H9 (cell line): ENCODE results near the gene EDN1. TPM values are rescaled to one million over a fixed set of nuclear protein-coding genes. Genes with fewer than 3 reads are reported as not detected.
A peak's percentile ranks its signal among the peaks of the same experiment; 100 is the strongest.

Source experiments
- DNase-seq: peaks from one replicate; pipeline ENCODE4 v3.0.0-alpha.2; 2017
- H2AFZ ChIP-seq: one replicate; pipeline ENCODE4 v1.6.1; 2013; ENCODE audit warnings: mild to moderate bottlenecking, low read length, control low read depth, moderate library complexity
- H2AK5ac ChIP-seq: 2 replicates; pipeline ENCODE4 v1.6.1; 2013; ENCODE audit warnings: low read length, control low read depth, mixed read lengths; ENCODE audit not compliant: insufficient read length
- H2BK120ac ChIP-seq: one replicate; pipeline ENCODE4 v1.6.1; 2013; ENCODE audit warnings: low read depth, mild to moderate bottlenecking, low read length, control low read depth, inconsistent platforms; ENCODE audit not compliant: poor library complexity, severe bottlenecking
- H2BK12ac ChIP-seq: 2 replicates; pipeline ENCODE4 v1.6.1; 2013; ENCODE audit warnings: low read length, control low read depth, mixed read lengths, low read depth; ENCODE audit not compliant: insufficient read length
- H2BK15ac ChIP-seq: 2 replicates; pipeline ENCODE4 v1.6.1; 2013; ENCODE audit warnings: low read depth, low read length, control low read depth
- H2BK20ac ChIP-seq: one replicate; pipeline ENCODE4 v1.6.1; 2013; ENCODE audit warnings: low read depth, mild to moderate bottlenecking, low read length, control low read depth, inconsistent platforms; ENCODE audit not compliant: poor library complexity, severe bottlenecking
- H2BK5ac ChIP-seq: 2 replicates; pipeline ENCODE4 v1.6.1; 2013; ENCODE audit warnings: low read length, control low read depth, mixed read lengths; ENCODE audit not compliant: insufficient read length
- H3K14ac ChIP-seq: 2 replicates; pipeline ENCODE4 v1.6.1; 2013; ENCODE audit warnings: low read length, control low read depth; ENCODE audit not compliant: insufficient read depth
- H3K18ac ChIP-seq: 2 replicates; pipeline ENCODE4 v1.6.1; 2013; ENCODE audit warnings: low read depth, mild to moderate bottlenecking, mixed read lengths, low read length, control low read depth; ENCODE audit not compliant: insufficient read length
- H3K23ac ChIP-seq: 2 replicates; pipeline ENCODE4 v1.6.1; 2013; ENCODE audit warnings: low read length, control low read depth, mixed read lengths, low read depth; ENCODE audit not compliant: insufficient read length
- H3K23me2 ChIP-seq: 2 replicates; pipeline ENCODE4 v1.6.1; 2013; ENCODE audit warnings: low read depth, mild to moderate bottlenecking, mixed read lengths, low read length, control low read depth; ENCODE audit not compliant: insufficient read length, poor library complexity, severe bottlenecking
- H3K27ac ChIP-seq: 2 replicates; pipeline ENCODE4 v1.5.1; 2013; ENCODE audit warnings: low read length, control low read depth, mixed read lengths, low read depth; ENCODE audit not compliant: insufficient read length
- H3K27me3 ChIP-seq: 2 replicates; pipeline ENCODE4 v1.6.1; 2013; ENCODE audit warnings: low read length, control low read depth, inconsistent platforms; ENCODE audit not compliant: insufficient read depth
- H3K4ac ChIP-seq: 2 replicates; pipeline ENCODE4 v1.6.1; 2013; ENCODE audit warnings: low read depth, mild to moderate bottlenecking, control low read depth, inconsistent platforms, low read length, moderate library complexity
- H3K4me1 ChIP-seq: 2 replicates; pipeline ENCODE4 v1.6.1; 2013; ENCODE audit warnings: low read length, control low read depth, inconsistent platforms; ENCODE audit not compliant: insufficient read depth
- H3K4me2 ChIP-seq: 2 replicates; pipeline ENCODE4 v1.6.1; 2013; ENCODE audit warnings: low read length, control low read depth, mixed read lengths; ENCODE audit not compliant: insufficient read length, insufficient read depth
- H3K56ac ChIP-seq: 2 replicates; pipeline ENCODE4 v1.6.1; 2013; ENCODE audit warnings: low read depth, mild to moderate bottlenecking, mixed read lengths, low read length, control low read depth; ENCODE audit not compliant: insufficient read length
- H3K79me1 ChIP-seq: 2 replicates; pipeline ENCODE4 v1.6.1; 2013; ENCODE audit warnings: low read depth, mild to moderate bottlenecking, moderate library complexity, low read length, control low read depth, inconsistent platforms; ENCODE audit not compliant: insufficient read depth, poor library complexity, severe bottlenecking
- H3K79me2 ChIP-seq: 2 replicates; pipeline ENCODE4 v1.6.1; 2013; ENCODE audit warnings: low read length, control low read depth, inconsistent platforms; ENCODE audit not compliant: insufficient read depth
- H3K9ac ChIP-seq: 2 replicates; pipeline ENCODE4 v1.6.1; 2013; ENCODE audit warnings: low read length, control low read depth, mixed read lengths; ENCODE audit not compliant: insufficient read length; ENCODE audit errors: extremely low read depth
- H3K9me3 ChIP-seq: one replicate; pipeline ENCODE4 v1.6.1; 2013; ENCODE audit warnings: low read depth, low read length, inconsistent platforms; ENCODE audit not compliant: control insufficient read depth
- H3T11ph ChIP-seq: one replicate; pipeline ENCODE4 v1.6.1; 2013; ENCODE audit warnings: mild to moderate bottlenecking, low read length, control low read depth, inconsistent platforms
- H4K20me1 ChIP-seq: one replicate; pipeline ENCODE4 v1.6.1; 2013; ENCODE audit not compliant: control insufficient read depth, insufficient read length, insufficient read depth
- H4K5ac ChIP-seq: 2 replicates; pipeline ENCODE4 v1.6.1; 2013; ENCODE audit warnings: low read depth, mild to moderate bottlenecking, mixed read lengths, low read length, control low read depth; ENCODE audit not compliant: insufficient read length
- H4K8ac ChIP-seq: replicated peaks from 2 replicates; pipeline ENCODE4 v1.6.1; 2013; ENCODE audit warnings: low read length, control low read depth, mixed read lengths, low read depth; ENCODE audit not compliant: insufficient read length
- H4K91ac ChIP-seq: 2 replicates; pipeline ENCODE4 v1.6.1; 2013; ENCODE audit warnings: low read depth, mild to moderate bottlenecking, moderate library complexity, mixed read lengths, low read length, control low read depth; ENCODE audit not compliant: insufficient read length
- H3K27ac Mint-ChIP-seq, 3 experiments: 2 replicates in 2 of 3; 3 replicates in 1 of 3; pipeline ENCODE4 v1.8.0; 2020 to 2021; ENCODE audit warnings: mixed read lengths in 3 of 3, mild to moderate bottlenecking in 1 of 3, moderate library complexity in 1 of 3
- H3K27me3 Mint-ChIP-seq: 2 replicates; pipeline ENCODE4 v1.8.0; 2021; ENCODE audit warnings: low read depth, mild to moderate bottlenecking, moderate library complexity, mixed read lengths
- H3K36me3 Mint-ChIP-seq, 3 experiments: 2 replicates in 2 of 3; 3 replicates in 1 of 3; pipeline ENCODE4 v1.8.0; 2020 to 2021; ENCODE audit warnings: low read depth in 3 of 3, mixed read lengths in 3 of 3; ENCODE audit not compliant: insufficient read depth in 1 of 3
- H3K4me1 Mint-ChIP-seq, 2 experiments: 2 replicates each; pipeline ENCODE4 v1.8.0; 2020; ENCODE audit warnings: mixed read lengths in 2 of 2
- H3K4me3 Mint-ChIP-seq, 2 experiments: 2 replicates in 1 of 2; 3 replicates in 1 of 2; pipeline ENCODE4 v1.8.0; 2020 to 2021; ENCODE audit warnings: mild to moderate bottlenecking in 2 of 2, mixed read lengths in 2 of 2, moderate library complexity in 1 of 2
- H3K9me3 Mint-ChIP-seq, 2 experiments: 2 replicates in 1 of 2; 3 replicates in 1 of 2; pipeline ENCODE4 v1.8.0; 2020; ENCODE audit warnings: mild to moderate bottlenecking in 2 of 2, mixed read lengths in 2 of 2, moderate library complexity in 1 of 2
- CTCF ChIP-seq: fragments of 200-600 bp; sonication (generic); conservative IDR thresholded peaks from 3 replicates; pipeline ENCODE4 v1.8.0; 2021; ENCODE audit warnings: antibody characterized with exemption, mild to moderate bottlenecking
- WGBS: extraction: QIAGEN DNeasy Blood & Tissue Kit; methylation state at CpG from one replicate; pipeline ENCODE4 v1.1.7; 2013; ENCODE audit warnings: missing lambda C conversion rate, low lambda C conversion rate, mixed read lengths; ENCODE audit not compliant: insufficient read length; ENCODE audit errors: extremely low coverage; 5-methylcytosine and 5-hydroxymethylcytosine counted together
- total RNA-seq: library from RNA; stranded (reverse); gene quantifications from 2 replicates; pipeline ENCODE4 v1.2.1, GENCODE V29; 2021

The EDN1 gene
- total RNA-seq, 1 experiment from 2014 or later, result 2.1 TPM

DNA sequence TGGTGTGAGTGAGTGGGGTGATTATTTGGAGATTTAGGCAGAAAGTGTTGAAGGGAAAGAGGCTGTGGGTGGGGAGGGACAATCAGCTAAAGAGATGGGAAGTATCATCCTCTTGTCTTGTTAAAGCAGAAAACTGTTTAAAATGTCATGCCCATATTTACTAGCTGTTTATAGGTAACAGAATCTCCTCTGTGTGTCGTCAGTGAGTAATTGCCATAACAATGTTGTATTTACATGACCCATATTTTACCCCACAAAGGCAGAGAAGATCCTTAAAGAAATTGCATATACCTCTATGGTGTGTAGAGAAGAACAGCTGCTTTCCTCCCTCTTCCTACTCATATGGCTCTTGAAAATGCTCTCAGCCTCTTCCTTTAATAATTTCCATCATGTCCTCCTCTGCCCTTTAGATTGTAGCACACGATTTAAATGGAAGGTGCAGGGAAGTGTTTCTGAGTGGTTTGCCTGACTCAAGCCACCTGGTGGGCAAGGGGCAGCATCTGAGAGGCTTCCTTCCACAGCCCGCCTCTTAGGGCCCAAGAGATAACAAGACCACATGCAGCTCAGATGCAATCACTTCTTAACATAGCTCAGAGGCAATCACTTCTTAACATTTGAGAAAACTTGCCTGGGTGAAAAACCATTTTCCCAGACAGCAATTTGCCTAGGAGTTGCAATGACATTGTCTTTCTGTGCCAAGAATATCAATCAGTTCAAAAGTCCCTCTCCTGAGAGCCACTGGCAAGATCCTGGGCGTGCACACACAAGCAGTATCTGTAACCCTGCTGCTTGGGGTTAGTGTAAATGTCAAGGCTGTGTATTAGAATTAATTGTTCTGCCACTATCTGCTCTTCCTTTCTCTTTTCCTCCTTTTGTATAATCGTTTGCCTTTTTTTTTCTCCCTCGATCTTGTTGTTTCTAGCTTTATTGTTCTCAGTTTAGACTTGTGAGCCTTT lies 44.1 kb upstream of the EDN1 start:
- Histone ChIP-seq H3K56ac (no peak overlapping the region), H2BK15ac (no peak overlapping the region), H3K9me3 (no peaks in the 10 kb centered on the region), H2AFZ (no peak overlapping the region), H3K79me2 (no peaks in the 10 kb centered on the region), H3K9ac (no peak overlapping the region), H4K91ac (no peak overlapping the region), H3K18ac (no peak overlapping the region), H3K4ac (no peak overlapping the region), H3K4me1 (peaks cover 2% of the 10 kb centered on the region; the same call in 1 of the 2 replicates), H3K4me2 (no peak overlapping the region), H2AK5ac (no peak overlapping the region), H3K23ac (no peak overlapping the region), H4K5ac (no peak overlapping the region), H2BK120ac (no peak overlapping the region), H3K79me1 (no peaks in the 10 kb centered on the region), H3K14ac (no peak overlapping the region), H3T11ph (no peak overlapping the region), H3K27me3 (no peaks in the 10 kb centered on the region), H4K8ac (no peak overlapping the region), H3K23me2 (no peaks in the 10 kb centered on the region), H4K20me1 (no peaks in the 10 kb centered on the region), H2BK20ac (no peak overlapping the region), H2BK12ac (no peak overlapping the region), H2BK5ac (no peak overlapping the region), H3K27ac (no peak overlapping the region)
- H3K4me1 Mint-ChIP-seq, result peaks cover 12 to 15% of the 10 kb centered on the region in 2 experiments
- TF ChIP-seq CTCF, result no peak; the same call in 2 of the 3 replicates
- no peaks in the 10 kb centered on the region for H3K36me3 Mint-ChIP-seq
- H3K9me3 Mint-ChIP-seq, result no peaks in the 10 kb centered on the region
- no CpG with 5 or more reads among the region's 6 CpGs for WGBS
- no peak for DNase-seq
- peak overlapping the region in 1 of 3 experiments; percentile 19; a peak in 1 of 7 replicates for H3K27ac Mint-ChIP-seq
- H3K27me3 Mint-ChIP-seq, result no peaks in the 10 kb centered on the region; the same call in none of the 2 replicates
- H3K4me3 Mint-ChIP-seq, result no peak overlapping the region
